GM12872 (cell line): ENCODE data around the gene SLC24A3.

ENCODE experiments used
- CTCF ChIP-seq: IDR thresholded peaks from 3 replicates; pipeline ENCODE4 v1.5.1; 2011; ENCODE audit warnings: low read depth, mild to moderate bottlenecking, low read length, moderate library complexity; ENCODE audit not compliant: insufficient read depth

The SLC24A3 gene

GRCh38 chr20:19264191-19264590 is 51.7 kb downstream of the SLC24A3 start:
- TF ChIP-seq CTCF, result no peak

- TF ChIP-seq CTCF, result no peak
These were observed 53.4 kb downstream of the SLC24A3 start for GRCh38 chr20:19265646-19266374.

- TF ChIP-seq CTCF, result no peak
These were observed 56.0 kb downstream of the SLC24A3 start for GRCh38 chr20:19268426-19268825.

- TF ChIP-seq CTCF, result no peak
These were observed 57.4 kb downstream of the SLC24A3 start for GRCh38 chr20:19269737-19270340.

- no peak for TF ChIP-seq CTCF
These were observed 59.6 kb downstream of the SLC24A3 start for GRCh38 chr20:19271879-19272651.

GRCh38 chr20:19272976-19273654 is 60.7 kb downstream of the SLC24A3 start:
- TF ChIP-seq CTCF, result no peak

- TF ChIP-seq CTCF, result no peak
These were observed 61.6 kb downstream of the SLC24A3 start for GRCh38 chr20:19274001-19274400.
